GM21526 (cell line): ENCODE measurements around the gene DOLK.

Experiments
- ATAC-seq: cut with Tn5 transposase; IDR thresholded peaks from one replicate; pipeline ENCODE4 v1.9.1; 2021; ENCODE audit warnings: moderate library complexity; ENCODE audit not compliant: unreplicated experiment, low FRiP score

The DOLK gene

DNA sequence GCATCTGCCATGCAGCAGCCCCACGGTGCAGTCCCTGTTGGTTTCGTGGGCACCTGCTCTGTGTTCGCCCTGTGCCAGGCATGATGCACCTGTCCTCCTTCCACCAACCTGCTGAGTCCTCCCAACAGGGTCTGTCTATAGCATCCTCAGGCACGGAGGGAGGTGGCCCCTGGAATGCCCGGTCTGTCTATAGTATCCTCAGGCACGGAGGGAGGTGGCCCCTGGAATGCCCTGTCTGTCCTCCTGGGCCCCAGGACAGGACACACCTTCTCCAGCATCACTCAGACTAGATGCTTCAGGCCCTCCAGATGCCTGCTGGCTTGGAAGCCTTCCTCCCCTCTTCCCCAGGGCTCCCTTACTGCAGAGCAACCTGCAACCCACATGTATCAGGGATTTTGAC is 36.5 kb downstream of the DOLK start:
- ATAC-seq, result no peak

DNA sequence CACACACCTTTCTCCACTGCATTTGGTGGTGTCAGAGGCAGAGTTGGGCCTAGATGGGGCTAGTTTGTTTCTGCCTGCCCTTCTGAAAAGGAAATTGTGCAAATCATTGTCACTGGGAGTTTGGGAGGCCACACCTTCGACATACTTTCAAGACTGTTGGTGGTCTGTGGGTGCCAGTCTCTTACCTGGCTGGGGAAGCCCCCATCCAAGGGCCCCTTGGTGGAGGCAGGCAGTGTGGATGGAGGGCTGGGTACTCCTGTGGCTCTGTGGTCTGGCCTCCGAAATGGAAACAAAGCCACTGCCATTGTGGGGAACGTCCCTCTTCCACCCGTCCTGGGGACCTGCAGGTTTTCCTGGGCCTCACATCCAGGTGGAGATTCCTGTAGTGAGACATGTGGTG is 37.5 kb downstream of the DOLK start:
- no peak for ATAC-seq

DNA sequence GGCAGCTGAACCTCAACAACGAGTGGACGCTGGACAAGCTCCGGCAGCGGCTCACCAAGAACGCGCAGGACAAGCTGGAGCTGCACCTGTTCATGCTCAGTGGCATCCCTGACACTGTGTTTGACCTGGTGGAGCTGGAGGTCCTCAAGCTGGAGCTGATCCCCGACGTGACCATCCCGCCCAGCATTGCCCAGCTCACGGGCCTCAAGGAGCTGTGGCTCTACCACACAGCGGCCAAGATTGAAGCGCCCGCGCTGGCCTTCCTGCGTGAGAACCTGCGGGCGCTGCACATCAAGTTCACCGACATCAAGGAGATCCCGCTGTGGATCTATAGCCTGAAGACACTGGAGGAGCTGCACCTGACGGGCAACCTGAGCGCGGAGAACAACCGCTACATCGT is 39.0 kb downstream of the DOLK start:
- no peak for ATAC-seq

DNA sequence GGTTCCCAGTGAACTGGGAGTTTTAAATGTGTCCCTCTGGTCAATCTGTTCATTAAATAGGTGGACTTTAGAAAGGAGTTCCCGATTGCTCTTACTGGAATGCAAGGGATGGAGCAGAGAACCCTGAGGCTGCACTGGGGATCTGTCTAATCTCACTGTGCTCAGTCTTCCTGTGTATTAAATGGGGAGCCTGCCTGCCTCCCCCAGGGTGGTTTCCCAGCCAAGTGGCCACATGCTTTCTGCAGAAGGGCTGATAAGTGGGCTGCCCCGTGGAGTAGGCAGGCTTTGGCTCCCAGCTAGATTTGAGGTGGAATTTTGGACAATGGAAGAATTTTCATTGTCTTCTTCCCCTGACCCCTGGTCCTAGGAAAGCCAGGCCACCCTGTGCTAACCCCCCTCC is 40.7 kb downstream of the DOLK start:
- ATAC-seq, result no peak

DNA sequence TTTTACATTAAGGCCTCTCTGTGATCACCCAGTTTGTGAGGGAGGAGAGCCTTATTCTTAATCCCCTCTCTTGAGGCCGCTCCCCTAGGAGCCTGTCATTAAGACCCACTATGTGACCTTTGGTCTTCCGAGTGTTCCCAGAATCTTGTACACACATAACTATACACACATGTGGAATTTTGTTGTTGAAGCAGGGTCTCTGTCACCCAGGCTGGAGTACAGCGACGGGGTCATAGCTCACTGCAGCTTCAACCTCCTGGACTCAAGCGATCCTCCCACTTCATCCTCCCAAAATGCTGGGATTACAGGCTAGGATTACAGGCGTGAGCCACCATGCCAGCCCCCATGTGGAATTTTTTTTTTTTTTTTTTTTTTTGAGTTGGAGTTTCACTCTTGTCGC is 41.4 kb downstream of the DOLK start:
- ATAC-seq, result no peak

DNA sequence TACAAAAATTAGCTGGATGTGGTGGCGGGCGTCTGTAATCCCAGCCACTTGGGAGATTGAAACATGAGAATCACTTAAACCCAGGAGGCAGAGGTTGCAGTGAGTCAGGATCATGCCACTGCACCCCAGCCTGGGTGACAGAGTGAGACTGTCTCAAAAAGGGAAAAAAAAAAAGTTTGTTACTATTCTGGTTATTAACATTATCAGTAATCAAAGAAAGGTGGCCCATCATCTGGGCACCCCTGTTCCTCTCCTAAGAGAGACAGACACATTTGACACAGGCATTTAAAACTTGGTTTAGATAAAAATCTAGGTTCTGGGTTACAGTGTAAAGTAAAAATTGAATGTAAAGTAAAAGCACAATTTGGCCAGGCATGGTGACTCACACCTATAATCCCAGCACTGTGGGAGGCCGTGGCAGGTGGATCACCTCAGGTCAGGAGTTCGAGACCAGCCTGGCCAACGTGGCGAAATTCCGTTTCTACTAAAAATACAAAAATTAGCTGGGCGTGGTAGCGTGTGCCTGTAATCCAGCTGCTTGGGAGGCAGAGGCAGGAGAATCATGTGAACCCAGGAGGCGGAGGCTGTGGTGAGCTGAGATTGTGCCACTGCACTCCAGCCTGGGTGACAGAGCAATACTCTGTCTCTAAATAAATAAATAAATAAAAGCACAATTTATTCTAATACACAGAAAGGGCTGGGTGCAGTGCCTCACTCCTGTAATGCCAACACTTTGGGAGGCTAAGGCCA is 43.4 kb downstream of the DOLK start:
- no peak for ATAC-seq

DNA sequence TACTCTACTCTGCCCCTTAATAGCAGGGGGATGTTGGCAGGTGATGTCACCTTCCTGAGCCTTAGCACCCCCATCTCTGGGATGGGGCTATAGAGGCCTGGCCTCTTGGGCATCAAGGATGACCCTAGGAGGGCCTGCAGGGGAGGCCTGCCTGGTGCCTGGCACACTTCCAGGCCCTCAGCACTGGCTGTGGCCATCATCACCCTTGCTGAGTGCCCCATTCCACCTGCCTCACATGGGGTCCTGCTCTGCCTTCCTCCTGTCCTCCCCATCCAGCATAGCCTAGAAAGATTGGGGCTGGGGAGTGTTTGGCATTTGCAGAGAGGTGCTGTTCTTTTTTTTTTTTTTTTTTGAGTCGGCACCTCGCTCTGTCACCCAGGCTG is 44.3 kb downstream of the DOLK start:
- ATAC-seq, result no peak

DNA sequence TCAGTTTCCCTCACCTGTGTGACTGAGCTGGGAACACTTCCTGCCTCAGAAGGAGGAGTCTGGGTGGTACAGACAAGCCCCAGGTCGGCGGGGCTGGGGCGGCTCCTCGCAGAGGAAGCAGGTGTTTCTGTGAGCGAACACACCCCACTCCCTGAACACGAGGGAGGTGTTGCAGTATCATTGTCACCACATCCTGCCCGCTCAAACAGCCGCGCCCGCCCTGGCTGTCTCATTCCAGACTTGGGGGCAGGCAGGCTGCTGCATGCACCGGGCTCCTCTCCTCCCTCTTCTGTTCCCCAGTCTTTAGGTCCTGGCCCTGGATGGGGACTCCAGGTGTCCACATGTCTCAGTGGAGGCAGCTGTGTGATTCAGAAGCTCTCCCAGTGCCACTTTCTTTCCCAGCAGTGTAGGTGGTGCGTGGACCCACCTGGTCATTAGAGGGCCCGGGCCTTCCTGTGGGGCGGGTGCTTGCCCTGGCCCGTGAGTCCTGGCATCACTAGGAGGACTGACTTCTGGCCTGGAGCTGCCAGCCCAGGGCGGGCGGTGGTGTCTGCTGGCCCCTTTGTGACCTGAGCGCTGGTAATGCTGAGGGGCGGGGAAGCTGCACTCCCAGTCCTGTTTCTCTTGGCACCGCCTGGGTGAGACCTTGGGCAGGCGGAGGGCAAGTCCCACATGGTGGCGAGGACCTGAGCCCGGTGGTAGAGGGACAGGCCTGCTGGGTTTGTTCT is 44.9 kb downstream of the DOLK start:
- peak; percentile 66 for ATAC-seq

DNA sequence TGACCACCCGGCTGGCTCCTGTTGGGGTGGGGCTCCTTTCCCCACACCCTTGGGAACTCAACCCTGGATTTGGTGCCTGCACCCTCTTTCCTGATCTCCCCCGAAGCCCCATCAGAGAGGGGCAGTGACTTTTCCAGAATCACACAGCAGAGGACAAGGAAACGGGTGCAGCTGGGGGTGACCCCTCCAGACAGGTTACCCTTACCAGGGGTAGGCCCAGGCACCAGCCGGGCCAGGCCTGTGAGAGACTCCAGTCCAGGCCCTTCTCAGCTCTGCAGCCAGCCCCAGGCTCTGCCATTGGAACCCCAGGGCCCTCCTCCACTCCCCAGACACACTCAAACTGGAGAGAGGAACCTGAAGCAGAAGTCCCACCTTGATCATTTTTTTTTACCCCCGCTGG is 45.6 kb downstream of the DOLK start:
- peak; percentile 21 for ATAC-seq

DNA sequence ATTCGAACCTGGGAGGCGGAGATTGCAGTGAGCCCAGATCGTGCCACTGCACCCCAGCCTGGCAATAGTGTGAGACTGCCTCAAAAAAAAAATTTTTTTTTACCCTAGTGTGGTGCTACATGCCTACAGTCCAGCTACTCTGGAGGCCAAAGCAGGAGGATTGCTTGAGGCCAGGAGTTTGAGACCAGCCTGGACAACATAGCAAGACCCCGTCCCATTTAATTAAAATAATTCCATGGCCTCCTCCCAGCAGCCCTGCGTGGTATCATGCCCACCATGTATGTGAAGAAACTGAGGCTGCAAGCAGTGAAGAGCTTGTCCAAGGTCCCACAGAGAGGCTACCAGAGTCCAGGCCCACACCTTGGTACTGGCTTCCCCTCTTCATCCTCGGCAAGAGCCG is 46.0 kb downstream of the DOLK start:
- ATAC-seq, result no peak

DNA sequence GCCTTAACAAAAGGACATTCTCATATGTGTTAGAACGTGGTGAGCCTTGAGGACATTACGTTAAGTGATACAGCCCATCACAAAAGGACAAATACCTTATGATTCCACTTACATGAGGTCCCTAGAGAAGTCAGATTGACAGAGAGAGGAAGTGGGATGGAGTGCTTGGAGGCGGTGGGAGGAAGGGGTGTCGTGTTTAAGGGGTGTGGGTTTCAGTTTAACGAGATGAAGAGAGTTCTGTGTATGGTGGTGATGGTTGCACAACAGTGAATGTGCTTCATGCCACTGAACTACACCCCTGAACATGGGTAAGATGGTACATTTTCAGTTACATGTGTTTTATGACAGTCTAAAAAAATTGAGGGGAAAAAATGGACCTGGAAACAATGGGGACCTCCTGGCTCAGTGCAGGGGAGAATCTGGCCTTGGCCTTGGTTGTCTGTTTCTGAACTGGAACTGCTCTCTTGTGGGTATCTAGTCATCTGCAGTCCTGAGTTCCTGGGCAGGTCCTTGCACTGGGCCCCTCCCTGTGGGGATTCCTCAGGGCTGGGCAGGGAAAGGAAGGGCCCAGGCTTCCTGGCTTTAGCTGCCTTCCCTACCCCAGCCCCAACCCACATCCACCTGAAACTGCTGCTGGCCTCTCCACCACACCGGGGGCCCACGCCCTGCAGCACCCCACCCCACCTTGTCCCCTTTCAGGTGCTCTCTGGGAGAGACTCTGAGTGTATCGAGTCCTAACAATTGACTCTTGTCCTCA is 47.7 kb downstream of the DOLK start:
- ATAC-seq, result no peak

DNA sequence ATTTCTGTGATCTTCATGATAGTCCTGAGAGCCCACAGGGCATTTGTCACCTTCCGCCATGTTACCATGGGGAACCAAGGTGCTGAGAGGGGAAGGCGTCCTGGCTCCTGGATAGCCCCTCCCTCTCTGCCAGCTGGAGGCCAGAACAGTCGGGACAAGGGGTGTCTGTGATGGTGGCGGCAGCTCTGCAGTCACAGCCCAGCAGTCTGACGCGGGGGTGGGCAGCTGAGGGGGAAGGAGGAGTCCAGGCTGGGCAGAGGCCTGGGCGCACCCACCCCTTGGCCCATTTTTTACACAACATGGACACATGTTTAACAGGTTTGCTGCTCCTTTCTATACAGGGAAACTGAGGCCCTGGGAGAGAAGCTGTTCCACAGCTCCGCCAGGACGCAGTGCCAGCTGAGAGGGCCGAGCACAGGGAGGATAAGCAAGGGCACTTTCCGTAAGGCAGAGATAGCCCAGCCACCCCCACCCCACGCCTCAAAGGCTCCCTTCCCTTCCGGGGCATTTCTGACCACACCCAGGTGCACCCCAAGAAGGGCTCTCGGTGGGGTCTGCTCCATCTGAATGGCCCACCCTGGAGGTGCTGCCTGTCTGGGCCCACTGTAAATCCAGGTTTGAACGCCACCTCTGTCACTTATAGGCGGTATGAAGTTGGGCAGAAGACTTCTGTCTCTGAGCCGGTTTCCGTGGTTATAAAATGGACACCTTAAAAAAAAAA is 48.4 kb downstream of the DOLK start:
- ATAC-seq, result no peak

DNA sequence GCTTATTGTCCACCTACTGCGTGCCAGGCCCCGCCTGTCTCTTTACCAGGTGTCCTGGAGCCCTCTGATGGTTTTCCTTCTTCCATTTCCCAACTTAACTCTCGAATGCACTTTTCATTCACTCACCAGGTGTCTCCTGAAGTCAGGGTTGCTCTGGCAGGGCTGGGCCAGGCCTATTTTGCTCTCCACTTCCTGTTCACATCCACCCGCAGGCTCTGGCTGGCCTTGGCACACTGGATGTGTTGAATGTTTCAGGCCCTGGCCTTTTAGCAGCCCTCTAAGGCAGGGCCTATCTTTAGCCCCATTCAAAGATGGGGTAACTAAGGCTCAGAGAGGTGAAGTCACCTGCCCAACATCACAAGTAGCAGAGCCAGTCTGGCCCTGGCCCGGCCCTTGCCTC is 49.0 kb downstream of the DOLK start:
- ATAC-seq, result no peak

DNA sequence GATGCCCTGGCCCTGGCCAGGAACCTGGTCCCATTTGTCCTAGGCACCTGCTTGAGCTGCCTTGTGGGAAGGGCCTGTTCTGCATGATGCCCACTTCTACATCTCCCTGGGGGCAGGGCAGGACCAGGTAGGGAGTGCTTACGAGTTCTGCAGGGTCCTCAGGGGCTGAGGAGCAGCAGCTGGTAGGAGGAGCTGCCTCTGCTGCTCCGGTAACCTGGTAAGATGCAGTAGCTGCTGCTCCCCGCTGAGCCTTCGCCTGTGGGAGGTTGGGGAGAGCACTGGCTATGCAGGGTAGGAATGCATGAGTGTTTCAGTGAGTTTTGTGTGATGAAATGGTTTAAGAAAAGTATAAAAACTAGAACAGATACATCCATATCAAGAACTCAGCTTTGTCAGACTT is 51.8 kb downstream of the DOLK start:
- ATAC-seq, result no peak
